GM13977 (cell line): ENCODE measurements around the gene UMAD1.

Experiments
- DNase-seq: peaks from one replicate; pipeline ENCODE4 v3.0.0; 2012; ENCODE audit warnings: low spot score
- in situ Hi-C: fragments of 300-500 bp; cut with MboI; formaldehyde crosslinking; loops from one replicate; pipeline ENCODE4 v1.12.0; 2022; ENCODE audit warnings: low sequenced_read_pairs, low pct_unique_long_range_greater_than_20kb, mixed read lengths, inconsistent platforms; ENCODE audit not compliant: unreplicated experiment
- TF ChIP-seq, protein P1 (sequence below): IDR thresholded peaks from 2 replicates; pipeline ENCODE4 v1.5.1; 2012; ENCODE audit warnings: mild to moderate bottlenecking, control low read depth; ENCODE audit not compliant: insufficient read depth; ENCODE audit errors: extremely low read depth, missing control alignments

Gene UMAD1

DNA sequence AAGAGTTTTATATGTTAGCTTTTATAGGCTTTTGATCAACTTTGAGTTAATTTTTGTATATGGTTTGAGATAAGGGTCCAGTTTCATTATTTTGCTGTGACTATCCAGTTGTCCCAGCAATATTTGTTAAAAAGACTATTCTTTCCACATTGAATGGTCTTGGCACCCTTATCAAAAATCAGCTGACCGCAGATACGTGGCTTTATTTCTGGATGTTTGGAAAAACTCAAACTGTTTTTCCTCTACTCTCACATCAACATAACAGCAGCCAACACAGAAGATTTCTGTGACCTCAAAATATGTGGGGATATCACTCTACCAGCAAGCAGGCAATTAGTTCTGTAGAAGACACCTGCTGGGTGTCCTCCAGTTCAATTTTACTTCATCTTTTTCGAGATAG lies 211.4 kb downstream of the UMAD1 start:
- in situ Hi-C loops, result no loop called here
- TF ChIP-seq, protein P1, sequence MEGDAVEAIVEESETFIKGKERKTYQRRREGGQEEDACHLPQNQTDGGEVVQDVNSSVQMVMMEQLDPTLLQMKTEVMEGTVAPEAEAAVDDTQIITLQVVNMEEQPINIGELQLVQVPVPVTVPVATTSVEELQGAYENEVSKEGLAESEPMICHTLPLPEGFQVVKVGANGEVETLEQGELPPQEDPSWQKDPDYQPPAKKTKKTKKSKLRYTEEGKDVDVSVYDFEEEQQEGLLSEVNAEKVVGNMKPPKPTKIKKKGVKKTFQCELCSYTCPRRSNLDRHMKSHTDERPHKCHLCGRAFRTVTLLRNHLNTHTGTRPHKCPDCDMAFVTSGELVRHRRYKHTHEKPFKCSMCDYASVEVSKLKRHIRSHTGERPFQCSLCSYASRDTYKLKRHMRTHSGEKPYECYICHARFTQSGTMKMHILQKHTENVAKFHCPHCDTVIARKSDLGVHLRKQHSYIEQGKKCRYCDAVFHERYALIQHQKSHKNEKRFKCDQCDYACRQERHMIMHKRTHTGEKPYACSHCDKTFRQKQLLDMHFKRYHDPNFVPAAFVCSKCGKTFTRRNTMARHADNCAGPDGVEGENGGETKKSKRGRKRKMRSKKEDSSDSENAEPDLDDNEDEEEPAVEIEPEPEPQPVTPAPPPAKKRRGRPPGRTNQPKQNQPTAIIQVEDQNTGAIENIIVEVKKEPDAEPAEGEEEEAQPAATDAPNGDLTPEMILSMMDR, result no peak
- DNase-seq, result no peak

DNA sequence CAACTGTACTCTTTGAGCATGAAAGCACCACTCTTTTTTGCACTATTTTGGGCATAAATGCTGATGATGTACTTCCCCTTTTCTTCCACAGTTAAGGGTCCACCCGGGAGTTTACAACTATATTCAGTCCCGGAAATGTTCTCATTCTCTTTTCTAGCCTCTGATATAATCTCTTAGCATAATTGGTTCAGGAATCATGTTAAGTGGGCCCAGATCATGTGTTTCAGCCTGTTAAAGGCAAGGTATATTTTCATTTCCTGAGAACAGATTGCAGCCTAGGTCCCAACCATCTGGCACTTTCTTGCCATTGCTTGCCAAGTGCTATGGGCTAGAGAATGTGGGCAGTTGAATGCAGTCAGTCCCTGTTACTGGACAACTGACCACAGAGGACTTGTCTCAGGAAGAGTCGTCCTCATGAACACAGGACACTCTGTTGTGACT lies 216.6 kb downstream of the UMAD1 start:
- DNase-seq, result peak; percentile 40
- in situ Hi-C loops, result no loop called here
- TF ChIP-seq, protein P1, result no peak

DNA sequence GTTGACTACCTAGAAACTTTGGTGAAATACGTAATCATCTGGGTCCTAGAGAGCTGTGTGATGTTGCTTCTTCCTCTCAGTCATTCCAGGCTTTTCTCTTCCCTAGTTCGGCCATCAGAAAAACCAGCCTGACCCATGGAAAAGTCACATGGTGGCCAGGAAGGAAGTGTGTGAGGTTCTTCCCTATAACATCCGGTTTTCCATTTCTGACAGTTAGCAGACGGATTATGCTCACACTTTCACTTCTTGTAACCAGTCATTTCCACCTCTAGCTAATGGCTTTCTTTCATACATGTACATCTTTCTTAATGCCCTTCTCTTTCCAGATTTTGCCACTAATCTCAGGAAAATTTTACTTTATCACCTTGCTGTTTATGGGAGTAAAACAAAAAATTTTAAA lies 218.0 kb downstream of the UMAD1 start:
- TF ChIP-seq, protein P1, result no peak
- in situ Hi-C loops, result no loop called here
- peak; percentile 15 for DNase-seq

DNA sequence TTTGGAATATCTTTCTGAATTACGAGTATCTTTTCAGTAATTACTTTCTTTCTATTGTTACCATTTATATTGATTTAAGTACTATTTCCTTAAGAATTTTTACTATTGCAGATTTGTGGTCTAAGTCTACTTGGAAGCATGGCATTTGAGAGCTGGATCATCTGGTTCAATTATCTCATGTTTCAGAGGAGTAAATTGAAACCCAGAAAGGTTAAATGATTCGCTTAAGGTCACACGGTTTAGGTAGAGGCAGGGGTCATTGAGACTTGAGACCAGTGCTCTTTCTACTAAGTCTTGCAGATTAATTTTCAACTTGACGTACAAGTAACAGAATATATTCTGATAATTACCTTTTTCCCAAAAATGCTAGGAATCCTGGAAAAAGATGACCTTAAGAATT lies 218.9 kb downstream of the UMAD1 start:
- TF ChIP-seq, protein P1, result no peak
- DNase-seq, result no peak
- in situ Hi-C loops, result no loop called here

DNA sequence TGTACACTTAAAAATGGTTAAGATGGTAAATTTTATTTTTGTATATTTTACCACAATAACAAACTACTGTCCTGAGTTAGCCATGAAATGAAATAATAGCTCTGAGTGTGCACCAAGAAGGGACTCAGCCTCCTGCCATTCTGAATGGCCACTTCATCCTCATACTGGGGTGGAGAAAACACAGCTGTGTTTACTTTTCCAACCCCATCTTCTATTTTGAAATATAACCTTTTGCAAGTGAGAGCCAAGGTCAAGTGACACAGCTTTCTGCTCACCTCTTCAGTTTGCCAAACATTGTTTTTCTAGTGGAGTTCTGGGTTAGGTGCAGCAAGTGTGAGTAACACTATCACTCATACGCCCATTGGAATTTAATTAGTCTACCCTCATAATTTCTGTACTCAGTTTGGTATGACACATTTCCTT lies 220.7 kb downstream of the UMAD1 start:
- DNase-seq, result no peak
- in situ Hi-C loops, result no loop called here
- TF ChIP-seq, protein P1, result no peak

DNA sequence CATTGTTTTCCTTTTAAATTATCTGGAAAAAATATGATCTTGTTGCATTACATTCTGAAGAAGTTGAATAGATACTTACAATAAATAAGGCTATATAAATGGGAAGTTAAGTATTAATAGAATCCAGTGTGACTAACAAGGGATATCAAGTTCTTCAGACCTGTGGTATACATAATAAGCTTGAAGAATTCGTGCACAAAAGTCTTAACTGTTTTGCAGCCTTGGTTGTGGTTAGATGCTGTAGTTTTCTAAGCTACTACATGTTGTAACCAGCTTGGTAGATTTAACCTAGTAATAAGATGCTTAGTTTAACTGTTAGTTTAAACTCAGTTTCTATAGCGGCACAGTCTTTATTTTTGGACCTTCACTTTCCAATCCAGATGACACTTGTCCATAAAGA lies 221.8 kb downstream of the UMAD1 start:
- in situ Hi-C loops, result no loop called here
- DNase-seq, result no peak
- TF ChIP-seq, protein P1, result no peak

DNA sequence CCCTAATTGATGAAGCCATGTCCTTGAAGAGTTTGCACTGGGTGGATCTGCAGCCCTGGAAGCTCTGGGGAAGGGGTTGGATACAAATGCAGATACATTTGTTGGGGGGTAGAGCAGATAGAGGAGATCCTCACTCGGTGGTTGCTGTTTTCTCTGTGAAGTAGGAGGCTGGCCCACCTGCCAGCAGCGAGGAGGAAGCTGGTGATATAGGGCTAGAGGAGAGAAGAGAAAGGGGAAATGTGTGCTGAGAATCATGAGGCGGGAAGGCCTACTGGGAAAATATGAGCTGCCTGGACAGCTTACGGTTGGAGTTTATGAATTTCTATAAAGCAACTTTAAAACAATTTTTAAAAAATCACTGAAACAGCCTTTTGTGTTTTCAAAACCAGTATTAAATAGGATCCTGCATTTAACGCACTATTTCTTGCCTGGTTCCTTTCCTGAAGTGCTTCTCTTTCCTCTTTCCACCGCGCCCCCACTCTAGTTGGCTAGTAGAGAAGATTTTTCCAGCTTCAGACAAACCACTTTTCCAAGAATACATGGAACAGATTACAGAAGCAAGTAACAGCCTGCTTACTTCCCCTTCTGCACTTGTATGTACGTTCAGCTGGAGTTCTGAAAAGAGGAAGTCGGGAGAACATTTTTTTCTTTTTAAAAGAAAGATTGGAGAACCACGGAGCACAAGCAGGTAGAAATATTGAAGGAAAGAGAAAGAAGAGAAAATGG lies 227.5 kb downstream of the UMAD1 start:
- TF ChIP-seq, protein P1, result no peak
- in situ Hi-C loops, result no loop called here
- no peak for DNase-seq
